Skeletal muscle satellite cell (primary cell): ENCODE data around the gene GMFB.

Source experiments
- H3K27me3 ChIP-seq: 2 replicates; pipeline ENCODE4 v1.7.0; 2013; ENCODE audit warnings: low read length; ENCODE audit not compliant: control insufficient read depth, insufficient read depth
- H3K36me3 ChIP-seq: 2 replicates; pipeline ENCODE4 v1.7.0; 2013; ENCODE audit warnings: mild to moderate bottlenecking, control low read depth, low read length; ENCODE audit not compliant: insufficient read depth
- H3K4me1 ChIP-seq: 2 replicates; pipeline ENCODE4 v1.7.0; 2013; ENCODE audit warnings: low read length; ENCODE audit not compliant: control insufficient read depth, insufficient read depth
- H3K4me2 ChIP-seq: 2 replicates; pipeline ENCODE4 v1.7.0; 2013; ENCODE audit warnings: mild to moderate bottlenecking, low read length
- H3K4me3 ChIP-seq: 2 replicates; pipeline ENCODE4 v1.7.0; 2013; ENCODE audit warnings: low read length
- H3K9ac ChIP-seq: 2 replicates; pipeline ENCODE4 v1.7.0; 2013; ENCODE audit warnings: mild to moderate bottlenecking, low read depth, low read length, moderate library complexity
- H3K9me3 ChIP-seq: replicated peaks from 2 replicates; pipeline ENCODE4 v1.7.0; 2013; ENCODE audit warnings: mild to moderate bottlenecking, control low read depth, low read length

GMFB gene

GRCh38 chr14:54515670-54516069, 26.9 kb upstream of the GMFB start:
- H3K4me1 ChIP-seq: peaks cover 4% of the 10 kb centered on the region
- no peaks in the 10 kb centered on the region for H3K36me3 ChIP-seq
- no peaks in the 10 kb centered on the region for H3K9me3 ChIP-seq
- no peak overlapping the region for H3K4me3 ChIP-seq
- no peak overlapping the region for H3K9ac ChIP-seq
- no peak overlapping the region for H3K4me2 ChIP-seq
- no peaks in the 10 kb centered on the region for H3K27me3 ChIP-seq

GRCh38 chr14:54512393-54512792, 23.6 kb upstream of the GMFB start:
- no peaks in the 10 kb centered on the region for H3K9me3 ChIP-seq
- H3K4me2 ChIP-seq: no peak overlapping the region

GRCh38 chr14:54509546-54510501, 21.0 kb upstream of the GMFB start, which contains the start of gene CGRRF1:
TSS of gene CGRRF1 (plus strand) at chr14:54509906. CDS start at chr14:54509960, 54 bp downstream.
- Histone ChIP-seq H3K4me1 (peaks cover 8% of the 10 kb centered on the region), H3K4me3 (peak within 1 kb of the TSS; percentile 96), H3K27me3 (peaks cover 4% of the 10 kb centered on the region), H3K9me3 (no peaks in the 10 kb centered on the region), H3K9ac (peak within 1 kb of the TSS; percentile 95), H3K36me3 (no peaks in the 10 kb centered on the region), H3K4me2 (peak within 1 kb of the TSS; percentile 91)

More at GRCh38 chr14:54512393-54512792, 23.6 kb upstream of the GMFB start:
- H3K4me3 ChIP-seq: no peak overlapping the region
- no peaks in the 10 kb centered on the region for H3K36me3 ChIP-seq
- no peaks in the 10 kb centered on the region for H3K27me3 ChIP-seq
- peaks cover 8% of the 10 kb centered on the region for H3K4me1 ChIP-seq
- no peak overlapping the region for H3K9ac ChIP-seq

GRCh38 chr14:54503486-54503885, 14.7 kb upstream of the GMFB start:
- Histone ChIP-seq H3K4me3 (no peak overlapping the region), H3K9me3 (no peaks in the 10 kb centered on the region), H3K9ac (no peak overlapping the region), H3K4me2 (no peak overlapping the region), H3K4me1 (no peaks in the 10 kb centered on the region), H3K36me3 (no peaks in the 10 kb centered on the region), H3K27me3 (peaks cover 18% of the 10 kb centered on the region)

- Histone ChIP-seq H3K9me3 (no peaks in the 10 kb centered on the region), H3K9ac (no peak overlapping the region), H3K4me3 (no peak overlapping the region), H3K4me1 (no peaks in the 10 kb centered on the region), H3K36me3 (no peaks in the 10 kb centered on the region), H3K27me3 (peaks cover 24% of the 10 kb centered on the region), H3K4me2 (no peak overlapping the region)
These were observed 13.8 kb upstream of the GMFB start for GRCh38 chr14:54502602-54503001.

- H3K27me3 ChIP-seq: peaks cover 29% of the 10 kb centered on the region
- no peaks in the 10 kb centered on the region for H3K4me1 ChIP-seq
- H3K36me3 ChIP-seq: no peaks in the 10 kb centered on the region
- H3K9ac ChIP-seq: no peak overlapping the region
- H3K4me3 ChIP-seq: no peak overlapping the region
- H3K4me2 ChIP-seq: no peak overlapping the region
- H3K9me3 ChIP-seq: no peaks in the 10 kb centered on the region
These were observed 12.7 kb upstream of the GMFB start for GRCh38 chr14:54501480-54501879.

- no peak overlapping the region for H3K9ac ChIP-seq
These were observed 12.0 kb upstream of the GMFB start for GRCh38 chr14:54500744-54501143.

GRCh38 chr14:54498579-54498978, 9.8 kb upstream of the GMFB start:
- H3K4me3 ChIP-seq: no peak overlapping the region
- H3K27me3 ChIP-seq: peaks cover 26% of the 10 kb centered on the region
- no peak overlapping the region for H3K4me2 ChIP-seq
- no peak overlapping the region for H3K9ac ChIP-seq
- no peaks in the 10 kb centered on the region for H3K9me3 ChIP-seq
- H3K36me3 ChIP-seq: no peaks in the 10 kb centered on the region
- no peaks in the 10 kb centered on the region for H3K4me1 ChIP-seq

More at GRCh38 chr14:54500744-54501143, 12.0 kb upstream of the GMFB start:
- Histone ChIP-seq H3K4me2 (no peak overlapping the region), H3K9me3 (no peaks in the 10 kb centered on the region), H3K27me3 (peaks cover 29% of the 10 kb centered on the region), H3K4me1 (no peaks in the 10 kb centered on the region), H3K36me3 (no peaks in the 10 kb centered on the region), H3K4me3 (no peak overlapping the region)

- no peak overlapping the region for H3K9ac ChIP-seq
- peaks cover 30% of the 10 kb centered on the region for H3K27me3 ChIP-seq
- H3K36me3 ChIP-seq: no peaks in the 10 kb centered on the region
- H3K4me1 ChIP-seq: no peaks in the 10 kb centered on the region
- no peak overlapping the region for H3K4me2 ChIP-seq
- H3K4me3 ChIP-seq: no peak overlapping the region
- no peaks in the 10 kb centered on the region for H3K9me3 ChIP-seq
These were observed 9.3 kb upstream of the GMFB start for GRCh38 chr14:54498095-54498531.

- Histone ChIP-seq H3K36me3 (no peaks in the 10 kb centered on the region), H3K9me3 (no peaks in the 10 kb centered on the region), H3K4me2 (no peak overlapping the region), H3K27me3 (peaks cover 33% of the 10 kb centered on the region), H3K9ac (no peak overlapping the region), H3K4me1 (no peaks in the 10 kb centered on the region), H3K4me3 (no peak overlapping the region)
These were observed 8.4 kb upstream of the GMFB start for GRCh38 chr14:54497224-54497623.

GRCh38 chr14:54493293-54493692, 4.5 kb upstream of the GMFB start:
- Histone ChIP-seq H3K9ac (no peak overlapping the region), H3K4me2 (no peak overlapping the region), H3K4me3 (no peak overlapping the region), H3K27me3 (peaks cover 16% of the 10 kb centered on the region), H3K4me1 (peaks cover 8% of the 10 kb centered on the region), H3K9me3 (no peaks in the 10 kb centered on the region), H3K36me3 (peaks cover 2% of the 10 kb centered on the region)
